K562 (cell line): Measurements from ENCODE around the gene NFIB. TPM values are rescaled to one million over a fixed set of nuclear protein-coding genes. Genes with fewer than 3 reads are reported as not detected.

Experiments
- ATAC-seq: fragments of 200-7000 bp; cut with Tn5 transposase; 3 replicates; pipeline ENCODE4 v1.9.1; 2020; ENCODE audit warnings: moderate library complexity
- BruUV-seq: library from RNA; stranded (reverse); fragments of 400-500 nt; replicated peaks from 2 replicates; lab custom pipeline; 2021; lab: Mats Ljungman, UMichigan
- CTCF ChIA-PET: fragments of 300-600 bp; formaldehyde crosslinking; extraction: SDS; loops from one replicate; lab custom pipeline; 2021; ENCODE audit warnings: low intra/inter-chr PET ratio; lab: Yijun Ruan, JAX
- POLR2A ChIA-PET: fragments of 300-600, 350-650 bp; sonication (Branson Sonifier 250); formaldehyde crosslinking; extraction: SDS; loops from one replicate; lab custom pipeline; 2021; ENCODE audit warnings: antibody characterized with exemption, inconsistent platforms; lab: Yijun Ruan, JAX
- DNase-seq, 4 experiments: peaks; one replicate each; pipeline versions ENCODE4 v3.0.0 to v3.0.0-alpha.2; 2011 to 2018; ENCODE audit warnings: low spot score in 3 of 4, mixed read lengths in 3 of 4; ENCODE audit errors: extremely low read depth in 1 of 4
- FAIRE-seq: peaks from 2 replicates; lab custom pipeline; 2011; peaks lifted over from hg19 to GRCh38; lab: Jason Lieb, UNC
- H2AFZ ChIP-seq: 2 replicates; pipeline ENCODE4 v1.6.0; 2011; ENCODE audit warnings: low read depth, low read length, control low read depth, inconsistent platforms
- H3K27ac ChIP-seq: fragments of 200-600 bp; 3 replicates; pipeline ENCODE4 v1.8.0; 2011; ENCODE audit warnings: low read depth, mild to moderate bottlenecking, control low read depth, inconsistent platforms, low read length, moderate library complexity, mixed read lengths; ENCODE audit errors: extremely low read depth
- H3K27me3 ChIP-seq, 2 experiments: fragments of 300-600 bp in 1 of 2; 2 replicates in 1 of 2; 3 replicates in 1 of 2; pipeline versions ENCODE4 v1.6.0 to v1.8.0; 2011; ENCODE audit warnings: inconsistent platforms in 2 of 2, low read length in 2 of 2, mild to moderate bottlenecking in 1 of 2, mixed read lengths in 1 of 2, moderate library complexity in 1 of 2; ENCODE audit not compliant: control insufficient read depth in 2 of 2, insufficient read depth in 2 of 2
- H3K36me3 ChIP-seq: fragments of 300-600 bp; 3 replicates; pipeline ENCODE4 v1.8.0; 2011; ENCODE audit warnings: mild to moderate bottlenecking, low read length, inconsistent platforms; ENCODE audit not compliant: control insufficient read depth, insufficient read depth
- H3K4me1 ChIP-seq, 2 experiments: fragments of 200-600 bp in 1 of 2; replicated peaks in 1 of 2; 2 replicates in 1 of 2; 3 replicates in 1 of 2; pipeline versions ENCODE4 v1.5.1 to v1.8.0; 2011; ENCODE audit warnings: inconsistent platforms in 2 of 2, low read length in 2 of 2, mild to moderate bottlenecking in 1 of 2, mixed read lengths in 1 of 2, moderate library complexity in 1 of 2; ENCODE audit not compliant: control insufficient read depth in 2 of 2, insufficient read depth in 2 of 2
- H3K4me2 ChIP-seq: 2 replicates; pipeline ENCODE4 v1.6.1; 2011; ENCODE audit warnings: low read length, control low read depth, inconsistent platforms, mixed read lengths; ENCODE audit not compliant: insufficient read depth
- H3K4me3 ChIP-seq: fragments of 200-600 bp; sonication (generic), shearing (Covaris generic); 2 replicates; pipeline ENCODE4 v1.5.1; 2016; ENCODE audit warnings: control low read depth, inconsistent platforms
- H3K79me2 ChIP-seq: fragments of 200-600 bp; 3 replicates; pipeline ENCODE4 v1.8.0; 2011; ENCODE audit warnings: low read length, inconsistent platforms; ENCODE audit not compliant: control insufficient read depth, insufficient read depth
- H3K9ac ChIP-seq, 2 experiments: 2 replicates each; pipeline versions ENCODE4 v1.6.0 to v1.6.1; 2011; ENCODE audit warnings: low read depth in 2 of 2, low read length in 2 of 2, control low read depth in 1 of 2, inconsistent platforms in 1 of 2, mild to moderate bottlenecking in 1 of 2, mixed read lengths in 1 of 2; ENCODE audit not compliant: insufficient read depth in 1 of 2
- H3K9me1 ChIP-seq: one replicate; pipeline ENCODE4 v1.6.0; 2011; ENCODE audit warnings: inconsistent platforms, mild to moderate bottlenecking, low read length, moderate library complexity; ENCODE audit not compliant: control insufficient read depth, insufficient read depth
- H3K9me3 ChIP-seq: replicated peaks from 2 replicates; pipeline ENCODE4 v1.5.1; 2011; ENCODE audit warnings: low read depth, low read length, inconsistent platforms; ENCODE audit not compliant: control insufficient read depth, insufficient read depth
- H4K20me1 ChIP-seq: replicated peaks from 2 replicates; pipeline ENCODE4 v1.6.1; 2011; ENCODE audit warnings: low read length, inconsistent platforms, mixed read lengths; ENCODE audit not compliant: control insufficient read depth, insufficient read depth
- ATF2 ChIP-seq: sonication (generic); formaldehyde crosslinking; IDR thresholded peaks from 2 replicates; pipeline ENCODE4 v1.8.1; 2022; ENCODE audit warnings: missing genetic modification reagents
- EHMT2 ChIP-seq: fragments of 450-650 bp; IDR thresholded peaks from 2 replicates; pipeline ENCODE4 v1.6.1; 2018; ENCODE audit warnings: antibody characterized with exemption
- ELK3 ChIP-seq: fragments of 450-650 bp; formaldehyde crosslinking; IDR thresholded peaks from 2 replicates; pipeline ENCODE4 v1.4.0; 2020; ENCODE audit warnings: mild to moderate bottlenecking
- YY1 ChIP-seq, 3 experiments: IDR thresholded peaks; 2 replicates each; pipeline ENCODE4 v1.6.1; 2011; ENCODE audit warnings: low read length in 2 of 3, mild to moderate bottlenecking in 2 of 3, moderate library complexity in 2 of 3, borderline replicate concordance in 1 of 3, control low read depth in 1 of 3, low read depth in 1 of 3; ENCODE audit not compliant: insufficient read depth in 3 of 3, insufficient replicate concordance in 2 of 3, control insufficient read depth in 1 of 3, insufficient read length in 1 of 3; ENCODE audit errors: extremely low read depth in 1 of 3
- ZNF699 ChIP-seq: fragments of 250-450 bp; sonication (Bioruptor Pico); IDR thresholded peaks from 2 replicates; pipeline ENCODE4 v1.8.0; 2021; ENCODE audit warnings: mild to moderate bottlenecking, moderate library complexity; ENCODE audit not compliant: insufficient replicate concordance
- in situ Hi-C: fragments of 300-500 bp; cut with MboI; formaldehyde crosslinking; loops from 4 replicates; pipeline ENCODE4 v1.15.0; 2018; ENCODE audit warnings: inconsistent platforms, mixed read lengths
- intact Hi-C: fragments of 100-400 bp; cut with micrococcal nuclease; formaldehyde crosslinking; loops from 2 replicates; pipeline ENCODE4 v1.14.2; 2022
- polyA plus RNA-seq, 8 experiments: library from polyadenylated mRNA; depleted of rRNA in 4 of 8; stranded (reverse) in 5 of 8; unstranded in 3 of 8; fragments of >200 nt; fragmentation: Nextera tagmentation in 2 of 8; fragmentation: Illumina TruSeq in 1 of 8; extraction: Ambion mirVana in 2 of 8; extraction: Trizol in 1 of 8; gene quantifications; 2 replicates each; pipeline versions ENCODE4 v1.2.1 to v1.2.3, GENCODE V29; 2011 to 2014; ENCODE audit warnings: inconsistent platforms in 1 of 8, missing spikeins in 1 of 8
- total RNA-seq, 7 experiments: library from RNA; depleted of rRNA in 6 of 7; stranded (reverse); fragments of >200 nt in 6 of 7; fragmentation: Illumina TruSeq in 2 of 7; extraction: Trizol in 2 of 7; gene quantifications; 2 replicates each; pipeline versions ENCODE4 v1.2.1 to v1.2.3, GENCODE V29; 2011 to 2021; ENCODE audit warnings: low replicate concordance in 1 of 7

The NFIB gene
- total and polyA plus RNA-seq, 9 of the 15 experiments (the other 6 are each of a cell fraction or from before 2014, with no cell fraction given): 1.2 to 3.3 (median 1.9) TPM

GRCh38 chr9:14221558-14221957, 92.4 kb downstream of the NFIB start:
- H3K27ac ChIP-seq: no peak overlapping the region
- H2AFZ ChIP-seq: no peak overlapping the region
- no peak for ATAC-seq
- in situ Hi-C loops: no loop called here
- no peak overlapping the region for H3K4me2 ChIP-seq
- no peaks in the 10 kb centered on the region for H3K79me2 ChIP-seq
- TF ChIP-seq ZNF699 (CRISPR knock-in tag) (no peak), ATF2 (CRISPR knock-in tag) (no peak), EHMT2 (no peak), YY1 (IDR thresholded peaks at IDR 0.05; ENCODE audit: borderline replicate concordance in 1 of 3, control insufficient read depth in 1 of 3, extremely low read depth in 1 of 3, insufficient read depth in 3 of 3, insufficient read length in 1 of 3, insufficient replicate concordance in 2 of 3, low read depth in 1 of 3, low read length in 2 of 3) (no peak), ELK3 (CRISPR knock-in tag) (no peak)
- intact Hi-C loops: no loop called here
- H3K4me3 ChIP-seq: no peak overlapping the region
- H3K9me3 ChIP-seq: no peaks in the 10 kb centered on the region
- no TSS peak for BruUV-seq
- H4K20me1 ChIP-seq: no peaks in the 10 kb centered on the region
- no peaks in the 10 kb centered on the region for H3K36me3 ChIP-seq
- CTCF ChIA-PET: no interaction called here
- no peak for DNase-seq
- H3K4me1 ChIP-seq: no peaks in the 10 kb centered on the region
- POLR2A ChIA-PET: interaction anchor here (0.5 kb wide), 1 partner anchor 39 kb away, joined by 3 read pairs; no protein-coding TSS in a partner anchor
- no peaks in the 10 kb centered on the region for H3K9me1 ChIP-seq
- no peak for FAIRE-seq
- no peaks in the 10 kb centered on the region for H3K27me3 ChIP-seq
- H3K9ac ChIP-seq: no peak overlapping the region
